GM19193 (cell line): ENCODE data around the gene C13orf42.

Experiments
- POLR2A ChIP-seq: IDR thresholded peaks from 4 replicates; pipeline ENCODE4 v1.6.1; 2011; ENCODE audit not compliant: insufficient read depth, insufficient read length; ENCODE audit errors: extremely low read depth

Gene C13orf42

DNA sequence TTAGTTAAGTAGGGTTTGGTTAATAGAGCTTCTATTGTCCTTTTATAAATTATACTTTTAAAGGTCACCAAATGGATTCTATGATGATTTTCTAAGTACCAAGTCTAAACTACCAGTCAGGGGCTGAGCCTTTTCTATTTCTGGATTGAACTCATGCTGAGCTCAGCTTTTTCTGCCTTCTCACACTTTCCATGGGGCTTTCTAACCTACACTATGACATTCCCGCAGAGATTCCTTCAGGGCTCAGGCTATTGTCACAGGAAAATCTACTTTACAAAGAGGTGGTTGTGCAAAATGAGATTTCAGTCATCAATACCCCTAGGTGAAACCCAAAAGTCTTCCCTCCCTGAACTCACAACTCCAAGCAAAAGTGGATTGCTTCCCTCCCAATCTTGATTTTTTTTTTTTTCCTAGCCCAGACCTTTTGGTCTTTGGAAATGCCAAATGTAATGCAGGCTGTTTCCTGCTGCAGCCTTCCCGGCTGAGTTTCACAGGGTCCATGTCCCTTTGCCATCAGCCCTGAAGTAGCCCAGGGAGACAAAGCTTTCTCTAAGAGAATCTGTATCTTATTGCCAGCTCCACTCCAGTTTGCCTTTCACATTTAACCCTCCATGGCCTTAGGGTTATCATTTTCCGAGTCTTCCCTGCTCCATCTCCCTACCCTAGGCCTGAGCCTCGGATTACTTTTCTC is 13.6 kb downstream of the C13orf42 start:
- no peak for TF ChIP-seq POLR2A

DNA sequence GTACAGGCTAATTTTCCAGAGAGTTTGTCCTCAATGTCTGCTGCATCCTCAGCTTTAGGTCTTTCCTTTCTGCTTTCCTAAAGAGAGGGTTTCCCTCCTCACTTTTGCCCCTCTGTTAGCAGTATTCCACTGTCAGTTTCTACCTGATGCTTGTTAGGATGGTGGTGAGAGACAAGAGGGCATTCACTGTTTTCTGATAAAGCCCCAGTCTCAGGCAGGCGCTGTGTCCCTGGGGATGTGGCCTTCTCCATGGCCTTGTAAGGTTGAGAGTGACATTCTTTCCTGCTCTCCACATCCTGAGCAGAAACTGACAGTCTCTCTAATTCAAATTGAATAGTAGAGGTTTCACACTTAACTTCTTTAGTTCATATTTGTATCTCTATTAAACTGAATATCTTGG is 14.9 kb downstream of the C13orf42 start:
- no peak for TF ChIP-seq POLR2A

- TF ChIP-seq POLR2A, result no peak
Observed at GRCh38 chr13:51093574-51093973, 17.5 kb downstream of the C13orf42 start.

DNA sequence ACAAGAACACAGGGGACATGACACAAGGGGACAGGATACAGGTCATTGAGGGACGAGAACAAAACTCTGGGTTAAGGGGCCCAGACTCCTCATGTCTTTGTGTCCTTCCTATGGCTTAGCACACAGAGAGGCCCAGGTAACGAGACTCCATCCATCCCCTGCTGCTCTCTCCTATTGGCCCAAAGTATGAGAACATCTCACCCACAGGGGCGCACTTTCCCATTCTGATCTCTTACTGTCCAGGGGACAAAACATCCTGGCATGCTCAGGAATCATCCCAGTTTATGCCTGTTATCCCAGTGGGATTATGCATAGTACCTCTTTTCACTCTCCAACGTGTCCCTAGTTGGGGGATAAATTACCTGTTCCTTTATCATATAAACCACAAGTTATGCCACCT is 19.2 kb downstream of the C13orf42 start:
- TF ChIP-seq POLR2A, result no peak

DNA sequence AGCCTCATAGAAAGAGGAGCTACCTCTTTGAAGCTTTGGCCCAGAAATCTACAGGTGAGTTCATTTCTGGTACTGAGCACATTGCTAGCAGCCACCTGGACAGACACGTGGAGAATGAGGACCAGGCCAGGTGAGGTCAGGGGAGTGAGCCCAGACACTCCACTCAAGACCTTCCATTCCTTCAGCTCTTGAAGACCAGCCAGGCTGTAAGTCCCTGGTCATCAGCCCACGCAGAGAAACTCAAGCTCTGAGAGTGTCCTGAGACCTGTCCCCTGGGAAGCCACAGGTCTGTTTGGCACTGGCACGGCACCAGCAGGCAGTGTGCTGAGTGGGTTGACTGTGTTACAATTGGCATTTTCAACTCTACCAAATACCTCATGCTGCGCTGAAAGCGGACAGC is 27.4 kb downstream of the C13orf42 start:
- TF ChIP-seq POLR2A, result no peak

GRCh38 chr13:51071493-51071892 is 39.6 kb downstream of the C13orf42 start:
- TF ChIP-seq POLR2A, result no peak

GRCh38 chr13:51070005-51070649 is 40.9 kb downstream of the C13orf42 start:
- no peak for TF ChIP-seq POLR2A

DNA sequence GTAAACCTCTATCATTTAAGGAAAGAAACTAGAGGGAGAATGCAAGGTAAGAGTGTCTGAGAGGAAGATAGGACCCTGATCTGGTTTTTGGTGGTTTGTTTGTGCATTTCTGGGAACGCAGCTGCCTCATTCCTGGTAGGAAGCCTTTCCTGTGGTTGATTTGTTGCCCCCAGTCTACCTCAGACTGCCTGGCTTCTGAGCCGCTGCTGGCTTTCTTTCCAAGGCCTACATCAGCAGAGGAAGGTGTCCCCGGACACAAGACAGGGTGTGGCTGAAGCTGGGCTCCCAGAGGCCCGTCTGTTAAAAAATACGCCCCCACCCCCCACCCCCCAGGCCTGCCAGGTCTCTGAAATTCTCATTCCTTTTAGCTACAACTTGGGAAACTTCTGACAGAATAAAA is 42.6 kb downstream of the C13orf42 start:
- TF ChIP-seq POLR2A, result no peak

- TF ChIP-seq POLR2A, result no peak
Observed at GRCh38 chr13:51067706-51068105, 43.4 kb downstream of the C13orf42 start.

GRCh38 chr13:51067210-51067701 is 43.8 kb downstream of the C13orf42 start:
- no peak for TF ChIP-seq POLR2A

DNA sequence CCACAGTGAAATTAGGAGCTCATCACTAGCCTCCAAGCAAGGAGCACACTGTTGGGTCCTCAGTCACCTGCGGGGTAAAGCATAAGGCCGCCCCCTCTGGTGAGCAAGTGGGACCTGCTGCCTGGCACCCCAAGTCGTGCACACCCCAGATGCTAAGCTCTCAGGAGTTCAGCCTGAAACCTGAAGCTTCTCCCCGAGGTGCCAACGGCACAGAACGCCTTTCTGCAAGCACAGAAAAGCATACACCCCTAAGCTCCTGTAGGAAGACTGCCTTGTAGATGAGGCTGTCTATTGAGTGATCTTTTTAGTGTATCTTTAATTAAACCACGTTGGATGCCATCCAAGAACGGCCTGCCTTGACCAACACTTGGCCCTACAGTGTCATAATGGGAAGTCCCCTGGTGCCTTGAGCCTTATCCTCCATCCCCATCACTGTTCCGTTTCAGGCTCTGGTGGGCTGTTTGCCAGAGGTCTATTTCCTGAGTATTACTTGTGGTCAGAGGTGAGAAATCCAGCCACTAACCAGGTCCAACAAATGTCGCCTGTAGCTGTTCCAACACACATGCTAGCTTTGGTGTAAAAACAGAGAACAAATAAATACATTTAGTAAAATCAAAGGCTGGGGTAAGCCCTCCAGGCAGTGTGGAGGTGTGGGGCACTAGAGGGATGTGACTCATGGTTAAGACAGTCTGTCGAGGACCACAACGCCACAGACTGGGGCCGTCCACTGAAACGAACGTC is 44.8 kb downstream of the C13orf42 start:
- no peak for TF ChIP-seq POLR2A

GRCh38 chr13:51065372-51066090 is 45.5 kb downstream of the C13orf42 start:
- TF ChIP-seq POLR2A, result no peak

DNA sequence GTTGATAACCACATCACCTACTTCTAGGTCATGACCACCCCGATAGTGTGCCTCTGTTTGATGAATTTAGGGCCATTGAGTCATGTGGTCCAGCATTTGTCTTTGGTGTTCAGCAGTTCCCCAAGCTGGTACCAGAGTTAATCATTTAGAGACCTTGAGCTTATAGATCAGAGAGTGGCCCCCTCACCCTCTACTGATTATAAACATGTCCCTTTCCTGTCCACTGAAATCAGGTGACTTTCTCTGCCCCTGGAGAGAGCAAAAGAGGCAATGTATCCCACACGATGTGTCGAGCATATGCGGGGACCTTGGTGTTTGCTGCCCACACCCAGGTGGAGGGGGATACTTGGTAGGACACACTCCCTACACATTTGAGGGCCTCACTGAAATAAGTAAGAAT is 46.3 kb downstream of the C13orf42 start:
- no peak for TF ChIP-seq POLR2A

- no peak for TF ChIP-seq POLR2A
Observed at GRCh38 chr13:51063909-51064308, 47.2 kb downstream of the C13orf42 start.

- TF ChIP-seq POLR2A, result no peak
Observed at GRCh38 chr13:51058461-51059167, 52.5 kb downstream of the C13orf42 start.

DNA sequence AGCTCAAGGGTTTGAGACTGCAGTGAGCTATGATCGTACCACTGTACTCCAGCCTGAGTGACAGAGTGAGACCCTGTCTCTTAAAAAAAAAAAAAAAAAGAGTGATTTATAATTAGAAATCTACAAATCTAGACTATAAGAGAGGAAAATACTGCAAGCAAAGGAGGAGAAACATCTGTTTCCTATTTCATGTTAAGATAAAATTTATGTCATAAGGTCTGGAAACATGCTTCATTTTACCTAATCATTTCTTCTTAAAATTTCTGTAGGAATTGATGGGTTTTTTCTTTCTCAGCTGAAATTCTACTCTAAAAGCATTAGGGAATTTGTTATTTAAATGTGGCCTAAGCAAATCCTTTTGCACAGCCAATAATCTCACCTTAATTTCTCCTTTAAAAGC is 53.2 kb downstream of the C13orf42 start:
- TF ChIP-seq POLR2A, result no peak
